Measurements from ENCODE around the gene LMAN2L. TPM values are rescaled to one million over a fixed set of nuclear protein-coding genes. Genes with fewer than 3 reads are reported as not detected.
A peak's percentile ranks its signal among the peaks of the same experiment; 100 is the strongest.

LMAN2L gene
- total RNA-seq, 1 donor from 2014 or later = 14.0 TPM

GRCh38 chr2:96770442-96771202 is 30.8 kb upstream of the LMAN2L start:
- no peaks in the 10 kb centered on the region for H3K36me3 Mint-ChIP-seq (ENCODE audit: unreplicated experiment)
- peaks cover 3% of the 10 kb centered on the region for H3K9me3 Mint-ChIP-seq (ENCODE audit: unreplicated experiment)
- H3K27me3 Mint-ChIP-seq (ENCODE audit: unreplicated experiment) = peaks cover 7% of the 10 kb centered on the region
- peak overlapping the region; percentile 24 for H3K27ac Mint-ChIP-seq (ENCODE audit: unreplicated experiment)
- TF ChIP-seq CTCF (IDR thresholded peaks at IDR 0.05; ENCODE audit: partially characterized antibody, unreplicated experiment) = no peak
- peaks cover 20% of the 10 kb centered on the region for H3K4me1 Mint-ChIP-seq (ENCODE audit: low read depth, unreplicated experiment)
- DNase-seq = no peak
- H3K4me3 Mint-ChIP-seq (ENCODE audit: unreplicated experiment) = peak overlapping the region; percentile 36

GRCh38 chr2:96769814-96770213 is 29.9 kb upstream of the LMAN2L start:
- Mint-ChIP-seq H3K36me3 (ENCODE audit: unreplicated experiment) (no peaks in the 10 kb centered on the region), H3K27ac (ENCODE audit: unreplicated experiment) (peak overlapping the region; percentile 24), H3K4me1 (ENCODE audit: low read depth, unreplicated experiment) (peaks cover 20% of the 10 kb centered on the region), H3K4me3 (ENCODE audit: unreplicated experiment) (peak overlapping the region; percentile 36), H3K9me3 (ENCODE audit: unreplicated experiment) (peaks cover 3% of the 10 kb centered on the region), H3K27me3 (ENCODE audit: unreplicated experiment) (peaks cover 7% of the 10 kb centered on the region)
- peak; percentile 29 for DNase-seq
- TF ChIP-seq CTCF (IDR thresholded peaks at IDR 0.05; ENCODE audit: partially characterized antibody, unreplicated experiment) = no peak

- Mint-ChIP-seq H3K4me1 (ENCODE audit: low read depth, unreplicated experiment) (peaks cover 27% of the 10 kb centered on the region), H3K27me3 (ENCODE audit: unreplicated experiment) (peaks cover 7% of the 10 kb centered on the region), H3K36me3 (ENCODE audit: unreplicated experiment) (no peaks in the 10 kb centered on the region), H3K9me3 (ENCODE audit: unreplicated experiment) (peaks cover 5% of the 10 kb centered on the region), H3K4me3 (ENCODE audit: unreplicated experiment) (no peak overlapping the region), H3K27ac (ENCODE audit: unreplicated experiment) (no peak overlapping the region)
- TF ChIP-seq CTCF (IDR thresholded peaks at IDR 0.05; ENCODE audit: partially characterized antibody, unreplicated experiment) = no peak
- no peak for DNase-seq
These were observed 28.3 kb upstream of the LMAN2L start for GRCh38 chr2:96768083-96768561.

- Mint-ChIP-seq H3K4me3 (ENCODE audit: unreplicated experiment) (no peak overlapping the region), H3K36me3 (ENCODE audit: unreplicated experiment) (no peaks in the 10 kb centered on the region), H3K4me1 (ENCODE audit: low read depth, unreplicated experiment) (peaks cover 28% of the 10 kb centered on the region), H3K27me3 (ENCODE audit: unreplicated experiment) (peaks cover 4% of the 10 kb centered on the region), H3K27ac (ENCODE audit: unreplicated experiment) (no peak overlapping the region), H3K9me3 (ENCODE audit: unreplicated experiment) (peaks cover 5% of the 10 kb centered on the region)
- TF ChIP-seq CTCF (IDR thresholded peaks at IDR 0.05; ENCODE audit: partially characterized antibody, unreplicated experiment) = no peak
- DNase-seq = no peak
These were observed 27.4 kb upstream of the LMAN2L start for GRCh38 chr2:96767135-96767871.

GRCh38 chr2:96764253-96764637 is 24.4 kb upstream of the LMAN2L start:
- DNase-seq = no peak
- H3K4me1 Mint-ChIP-seq (ENCODE audit: low read depth, unreplicated experiment) = peaks cover 22% of the 10 kb centered on the region
- TF ChIP-seq CTCF (IDR thresholded peaks at IDR 0.05; ENCODE audit: partially characterized antibody, unreplicated experiment) = no peak
- H3K4me3 Mint-ChIP-seq (ENCODE audit: unreplicated experiment) = peak overlapping the region; percentile 64
- H3K36me3 Mint-ChIP-seq (ENCODE audit: unreplicated experiment) = no peaks in the 10 kb centered on the region
- peaks cover 2% of the 10 kb centered on the region for H3K27me3 Mint-ChIP-seq (ENCODE audit: unreplicated experiment)
- H3K27ac Mint-ChIP-seq (ENCODE audit: unreplicated experiment) = no peak overlapping the region
- peaks cover 3% of the 10 kb centered on the region for H3K9me3 Mint-ChIP-seq (ENCODE audit: unreplicated experiment)
